HG02852 (cell line): ENCODE results near the gene SBDS.
"Not testable (repeated sequence)": the region's sequence is repeated elsewhere in the genome, so short reads cannot be mapped to it uniquely, and the experiment has no call there.

ENCODE experiments used
- ATAC-seq: cut with Tn5 transposase; IDR thresholded peaks from one replicate; pipeline ENCODE4 v1.9.1; 2021; ENCODE audit warnings: mild to moderate bottlenecking, moderate library complexity; ENCODE audit not compliant: unreplicated experiment

Gene SBDS

GRCh38 chr7:66995050-66995776 is at the start of gene SBDS:
SBDS (minus strand) TSS chr7:66995586; CDS start chr7:66995417, 169 bp downstream.
- ATAC-seq = peak; percentile 61

GRCh38 chr7:67043559-67043930 is 48.2 kb upstream of the SBDS start:
- not testable (repeated sequence) for ATAC-seq

GRCh38 chr7:67042781-67043558 is 47.6 kb upstream of the SBDS start:
- not testable (repeated sequence) for ATAC-seq

- not testable (repeated sequence) for ATAC-seq
Observed at GRCh38 chr7:67040832-67041231, 45.4 kb upstream of the SBDS start.

GRCh38 chr7:67036432-67037395 is 41.3 kb upstream of the SBDS start:
- not testable (repeated sequence) for ATAC-seq

GRCh38 chr7:67033251-67033650 is 37.9 kb upstream of the SBDS start:
- ATAC-seq = no peak

- not testable (repeated sequence) for ATAC-seq
Observed at GRCh38 chr7:67031685-67032084, 36.3 kb upstream of the SBDS start.

GRCh38 chr7:67025459-67025858 is 30.1 kb upstream of the SBDS start:
- not testable (repeated sequence) for ATAC-seq

- ATAC-seq = no peak
Observed at GRCh38 chr7:67022511-67022910, 27.1 kb upstream of the SBDS start.

GRCh38 chr7:67021260-67021659 is 25.9 kb upstream of the SBDS start:
- no peak for ATAC-seq

GRCh38 chr7:67019562-67020390 is 24.4 kb upstream of the SBDS start:
- no peak for ATAC-seq

GRCh38 chr7:67018940-67019339 is 23.6 kb upstream of the SBDS start:
- ATAC-seq = no peak

GRCh38 chr7:67017971-67018370 is 22.6 kb upstream of the SBDS start:
- ATAC-seq = not testable (repeated sequence)

- not testable (repeated sequence) for ATAC-seq
Observed at GRCh38 chr7:67014076-67014622, 18.8 kb upstream of the SBDS start.

- ATAC-seq = not testable (repeated sequence)
Observed at GRCh38 chr7:67009677-67010076, 14.3 kb upstream of the SBDS start.

GRCh38 chr7:67008260-67008659 is 12.9 kb upstream of the SBDS start:
- ATAC-seq = no peak

GRCh38 chr7:67006965-67007364 is 11.6 kb upstream of the SBDS start:
- no peak for ATAC-seq

GRCh38 chr7:67004145-67004544 is 8.8 kb upstream of the SBDS start:
- not testable (repeated sequence) for ATAC-seq

- ATAC-seq = not testable (repeated sequence)
Observed at GRCh38 chr7:67000601-67001258, 5.3 kb upstream of the SBDS start.
